ENCODE measurements around the gene SKAP1. TPM values are rescaled to one million over a fixed set of nuclear protein-coding genes. Genes with fewer than 3 reads are reported as not detected.

The SKAP1 gene
- polyA plus RNA-seq, 3 donors, result 0.13 to 1.0 (median 0.52) TPM

DNA sequence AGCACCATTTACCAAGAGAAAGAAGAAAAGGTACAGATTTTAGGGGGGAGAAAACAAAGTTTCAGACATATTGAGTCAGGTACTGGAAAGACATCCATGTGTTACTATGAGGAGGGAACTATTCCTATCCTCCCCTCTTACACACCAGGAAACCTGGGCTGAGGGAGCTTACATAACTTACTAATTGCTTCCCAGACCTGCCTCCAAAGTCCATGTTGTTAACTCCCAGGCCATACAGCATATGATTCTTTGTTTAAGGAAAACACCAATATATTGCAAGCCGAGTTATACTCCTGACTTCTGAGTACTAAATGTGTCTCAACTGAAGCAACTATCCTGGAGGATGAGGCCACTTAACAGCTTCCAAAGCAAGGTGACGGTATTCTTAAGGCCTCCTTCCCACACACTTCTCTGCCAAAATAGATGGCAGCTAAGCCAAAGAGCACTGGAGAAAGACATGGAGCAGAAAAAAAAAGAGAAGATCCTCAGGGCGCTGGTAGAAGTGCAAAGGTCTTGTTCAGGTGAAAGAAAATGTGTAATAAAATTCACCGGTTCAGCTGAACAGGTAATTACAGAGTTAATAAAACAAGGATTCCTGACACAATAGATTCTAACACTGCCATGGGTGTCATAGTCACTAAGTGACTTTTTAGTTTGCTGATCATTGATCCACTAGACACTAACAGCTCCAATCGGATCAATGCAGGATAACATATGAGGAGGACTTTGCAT is 151.1 kb downstream of the SKAP1 start:
- H4K20me1 ChIP-seq (ENCODE audit: insufficient read depth, low read length), result no peaks in the 10 kb centered on the region
- Mint-ChIP-seq H3K4me1 (no peaks in the 10 kb centered on the region), H3K9me3 (no peaks in the 10 kb centered on the region), H3K36me3 (no peaks in the 10 kb centered on the region), H3K4me3 (no peak overlapping the region), H3K27ac (no peak overlapping the region), H3K27me3 (ENCODE audit: low read depth in 3 of 3) (peaks cover 5 to 13% (median 6%) of the 10 kb centered on the region in 3 donors)
- TF ChIP-seq, protein P1, sequence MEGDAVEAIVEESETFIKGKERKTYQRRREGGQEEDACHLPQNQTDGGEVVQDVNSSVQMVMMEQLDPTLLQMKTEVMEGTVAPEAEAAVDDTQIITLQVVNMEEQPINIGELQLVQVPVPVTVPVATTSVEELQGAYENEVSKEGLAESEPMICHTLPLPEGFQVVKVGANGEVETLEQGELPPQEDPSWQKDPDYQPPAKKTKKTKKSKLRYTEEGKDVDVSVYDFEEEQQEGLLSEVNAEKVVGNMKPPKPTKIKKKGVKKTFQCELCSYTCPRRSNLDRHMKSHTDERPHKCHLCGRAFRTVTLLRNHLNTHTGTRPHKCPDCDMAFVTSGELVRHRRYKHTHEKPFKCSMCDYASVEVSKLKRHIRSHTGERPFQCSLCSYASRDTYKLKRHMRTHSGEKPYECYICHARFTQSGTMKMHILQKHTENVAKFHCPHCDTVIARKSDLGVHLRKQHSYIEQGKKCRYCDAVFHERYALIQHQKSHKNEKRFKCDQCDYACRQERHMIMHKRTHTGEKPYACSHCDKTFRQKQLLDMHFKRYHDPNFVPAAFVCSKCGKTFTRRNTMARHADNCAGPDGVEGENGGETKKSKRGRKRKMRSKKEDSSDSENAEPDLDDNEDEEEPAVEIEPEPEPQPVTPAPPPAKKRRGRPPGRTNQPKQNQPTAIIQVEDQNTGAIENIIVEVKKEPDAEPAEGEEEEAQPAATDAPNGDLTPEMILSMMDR (IDR thresholded peaks at IDR 0.05), result no peak
- no peak overlapping the region for H3K4me2 ChIP-seq (replicated peaks; ENCODE audit: extremely low read depth, low read length, poor library complexity, severe bottlenecking)
- H3K4me3 ChIP-seq (replicated peaks in 1 of 3; ENCODE audit: low read depth in 2 of 3, low read length in 3 of 3), result no peak overlapping the region
- H3K9me3 ChIP-seq (replicated peaks in 1 of 2; ENCODE audit: control insufficient read depth in 1 of 2, insufficient read depth in 1 of 2, low read length in 2 of 2), result no peaks in the 10 kb centered on the region
- no peak for DNase-seq
- WGBS (ENCODE audit: insufficient coverage), result 100% methylated on average over 1 of the region's 5 CpGs
- no peaks in the 10 kb centered on the region for H3K79me2 ChIP-seq (ENCODE audit: insufficient read depth, low read length)
- H3K9ac ChIP-seq (ENCODE audit: insufficient read depth, low read length, poor library complexity, severe bottlenecking), result no peak overlapping the region
- intact Hi-C loops (cut with micrococcal nuclease), result no loop called here
- no peaks in the 10 kb centered on the region for H3K36me3 ChIP-seq (replicated peaks in 1 of 2; ENCODE audit: control insufficient read depth in 1 of 2, insufficient read depth in 2 of 2, low read length in 2 of 2)
- no peak overlapping the region for H2AFZ ChIP-seq (ENCODE audit: insufficient read depth, low read depth, low read length, poor library complexity, severe bottlenecking)
- H3K27me3 ChIP-seq (ENCODE audit: control insufficient read depth in 2 of 2, insufficient read depth in 2 of 2, low read length in 2 of 2), result peaks cover 3 to 6% of the 10 kb centered on the region in 2 donors
- no peaks in the 10 kb centered on the region for H3K4me1 ChIP-seq (ENCODE audit: control insufficient read depth in 1 of 2, insufficient read depth in 2 of 2, low read length in 2 of 2)
- H3K27ac ChIP-seq (ENCODE audit: low read depth in 1 of 2, low read length in 2 of 2), result no peak overlapping the region

DNA sequence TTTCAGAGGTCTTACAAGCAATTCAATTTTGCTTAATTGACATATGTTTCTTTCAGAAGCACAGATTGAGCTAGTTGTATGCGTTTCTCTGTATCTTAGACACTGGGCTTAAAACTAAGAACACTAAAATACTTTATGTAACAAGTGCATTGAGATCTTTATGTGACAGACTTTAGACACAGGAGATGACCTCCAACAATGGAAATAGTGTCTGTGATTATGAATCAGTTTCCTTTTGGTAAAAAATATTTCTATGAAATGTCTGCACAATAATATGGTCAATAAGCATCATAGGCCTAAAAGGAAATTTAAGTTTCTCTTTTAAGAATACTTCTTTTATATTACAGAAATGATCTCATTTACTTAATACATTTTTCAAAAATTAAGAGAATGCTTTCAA is 153.2 kb downstream of the SKAP1 start:
- intact Hi-C loops (cut with micrococcal nuclease), result no loop called here
- Mint-ChIP-seq H3K4me1 (no peaks in the 10 kb centered on the region), H3K27me3 (ENCODE audit: low read depth in 3 of 3) (peaks cover 6 to 13% (median 10%) of the 10 kb centered on the region in 3 donors)

More for the DNA sequence above, 153.2 kb downstream of the SKAP1 start:
- no peak for DNase-seq
- TF ChIP-seq, protein P1 (IDR thresholded peaks at IDR 0.05), result no peak
- H3K4me1 ChIP-seq (ENCODE audit: control insufficient read depth in 1 of 2, insufficient read depth in 2 of 2, low read length in 2 of 2), result no peaks in the 10 kb centered on the region
- no peaks in the 10 kb centered on the region for H3K9me3 ChIP-seq (replicated peaks in 1 of 2; ENCODE audit: control insufficient read depth in 1 of 2, insufficient read depth in 1 of 2, low read length in 2 of 2)
- no CpG with 5 or more reads among the region's 1 CpG for WGBS (ENCODE audit: insufficient coverage)
- H3K36me3 ChIP-seq (replicated peaks in 1 of 2; ENCODE audit: control insufficient read depth in 1 of 2, insufficient read depth in 2 of 2, low read length in 2 of 2), result no peaks in the 10 kb centered on the region
- Mint-ChIP-seq H3K4me3 (no peak overlapping the region), H3K9me3 (no peaks in the 10 kb centered on the region), H3K36me3 (no peaks in the 10 kb centered on the region), H3K27ac (no peak overlapping the region)
- no peak overlapping the region for H3K4me2 ChIP-seq (replicated peaks; ENCODE audit: extremely low read depth, low read length, poor library complexity, severe bottlenecking)
- no peak overlapping the region for H3K27ac ChIP-seq (ENCODE audit: low read depth in 1 of 2, low read length in 2 of 2)
- no peak overlapping the region for H3K4me3 ChIP-seq (replicated peaks in 1 of 3; ENCODE audit: low read depth in 2 of 3, low read length in 3 of 3)
- no peaks in the 10 kb centered on the region for H4K20me1 ChIP-seq (ENCODE audit: insufficient read depth, low read length)
- H2AFZ ChIP-seq (ENCODE audit: insufficient read depth, low read depth, low read length, poor library complexity, severe bottlenecking), result no peak overlapping the region
- H3K27me3 ChIP-seq (ENCODE audit: control insufficient read depth in 2 of 2, insufficient read depth in 2 of 2, low read length in 2 of 2), result peaks cover 3 to 6% of the 10 kb centered on the region in 2 donors
- H3K79me2 ChIP-seq (ENCODE audit: insufficient read depth, low read length), result no peaks in the 10 kb centered on the region
- H3K9ac ChIP-seq (ENCODE audit: insufficient read depth, low read length, poor library complexity, severe bottlenecking), result no peak overlapping the region
